ENCODE data around the gene SPAG16. TPM values are rescaled to one million over a fixed set of nuclear protein-coding genes. Genes with fewer than 3 reads are reported as not detected.

The SPAG16 gene
- total and polyA plus RNA-seq, 12 donors, result 8.4 to 28.3 (median 19.1) TPM

DNA sequence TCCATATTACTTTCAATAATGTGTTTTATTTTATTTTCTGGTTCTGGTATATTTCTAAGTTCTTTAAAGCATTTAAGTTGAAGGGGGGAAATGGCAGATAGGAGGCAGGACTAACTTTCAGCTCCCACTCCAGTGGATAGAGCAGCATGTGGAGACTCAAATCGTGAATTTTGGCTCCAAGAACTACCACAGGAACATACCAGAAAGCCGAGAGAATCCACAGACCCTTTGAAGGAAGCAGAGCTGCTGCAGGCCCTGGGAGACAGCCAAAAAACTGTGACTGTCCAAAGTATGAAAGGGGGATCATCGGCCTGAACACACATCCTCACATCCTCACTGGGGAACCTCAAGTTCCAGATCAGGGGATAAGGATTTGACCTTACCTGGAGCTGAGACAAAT lies 919.0 kb downstream of the SPAG16 start:
- Histone ChIP-seq H3K27ac (no peak overlapping the region), H3K4me3 (no peak overlapping the region), H3K27me3 (no peaks in the 10 kb centered on the region), H3K9me3 (peaks cover 0 to 9% (median 0%) of the 10 kb centered on the region in 11 donors), H3K36me3 (no peaks in the 10 kb centered on the region), H3K4me1 (no peaks in the 10 kb centered on the region)
- 33 to 53% methylated on average over 3 of the region's 3 CpGs for WGBS, 2 donors
- intact Hi-C loops (cut with DNase I), result no loop called here
- TF ChIP-seq, protein P1, sequence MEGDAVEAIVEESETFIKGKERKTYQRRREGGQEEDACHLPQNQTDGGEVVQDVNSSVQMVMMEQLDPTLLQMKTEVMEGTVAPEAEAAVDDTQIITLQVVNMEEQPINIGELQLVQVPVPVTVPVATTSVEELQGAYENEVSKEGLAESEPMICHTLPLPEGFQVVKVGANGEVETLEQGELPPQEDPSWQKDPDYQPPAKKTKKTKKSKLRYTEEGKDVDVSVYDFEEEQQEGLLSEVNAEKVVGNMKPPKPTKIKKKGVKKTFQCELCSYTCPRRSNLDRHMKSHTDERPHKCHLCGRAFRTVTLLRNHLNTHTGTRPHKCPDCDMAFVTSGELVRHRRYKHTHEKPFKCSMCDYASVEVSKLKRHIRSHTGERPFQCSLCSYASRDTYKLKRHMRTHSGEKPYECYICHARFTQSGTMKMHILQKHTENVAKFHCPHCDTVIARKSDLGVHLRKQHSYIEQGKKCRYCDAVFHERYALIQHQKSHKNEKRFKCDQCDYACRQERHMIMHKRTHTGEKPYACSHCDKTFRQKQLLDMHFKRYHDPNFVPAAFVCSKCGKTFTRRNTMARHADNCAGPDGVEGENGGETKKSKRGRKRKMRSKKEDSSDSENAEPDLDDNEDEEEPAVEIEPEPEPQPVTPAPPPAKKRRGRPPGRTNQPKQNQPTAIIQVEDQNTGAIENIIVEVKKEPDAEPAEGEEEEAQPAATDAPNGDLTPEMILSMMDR (IDR thresholded peaks at IDR 0.05), result no peak
- ATAC-seq (no peak), DNase-seq (no peak)

- Histone ChIP-seq H3K36me3 (no peaks in the 10 kb centered on the region), H3K4me3 (no peak overlapping the region), H3K4me1 (no peaks in the 10 kb centered on the region), H3K27me3 (no peaks in the 10 kb centered on the region), H3K27ac (no peak overlapping the region), H3K9me3 (peaks cover 0 to 9% (median 0%) of the 10 kb centered on the region in 11 donors)
- TF ChIP-seq, protein P1 (IDR thresholded peaks at IDR 0.05), result no peak
- intact Hi-C loops (cut with DNase I), result no loop called here
- DNase-seq, result no peak
- ATAC-seq, result no peak
- 62 to 68% methylated on average over 5 of the region's 5 CpGs for WGBS, 2 donors
Measured at GRCh38 chr2:214203744-214204289, 919.6 kb downstream of the SPAG16 start.

- Histone ChIP-seq H3K27ac (no peak overlapping the region), H3K4me3 (no peak overlapping the region), H3K27me3 (no peaks in the 10 kb centered on the region), H3K9me3 (no peaks in the 10 kb centered on the region), H3K4me1 (no peaks in the 10 kb centered on the region), H3K36me3 (no peaks in the 10 kb centered on the region)
- ATAC-seq (no peak), DNase-seq (no peak)
- intact Hi-C loops (cut with DNase I), result no loop called here
- 74 to 81% methylated on average over 1 of the region's 1 CpG for WGBS, 2 donors
- TF ChIP-seq, protein P1 (IDR thresholded peaks at IDR 0.05), result no peak
Measured at GRCh38 chr2:214215107-214215506, 930.8 kb downstream of the SPAG16 start.

DNA sequence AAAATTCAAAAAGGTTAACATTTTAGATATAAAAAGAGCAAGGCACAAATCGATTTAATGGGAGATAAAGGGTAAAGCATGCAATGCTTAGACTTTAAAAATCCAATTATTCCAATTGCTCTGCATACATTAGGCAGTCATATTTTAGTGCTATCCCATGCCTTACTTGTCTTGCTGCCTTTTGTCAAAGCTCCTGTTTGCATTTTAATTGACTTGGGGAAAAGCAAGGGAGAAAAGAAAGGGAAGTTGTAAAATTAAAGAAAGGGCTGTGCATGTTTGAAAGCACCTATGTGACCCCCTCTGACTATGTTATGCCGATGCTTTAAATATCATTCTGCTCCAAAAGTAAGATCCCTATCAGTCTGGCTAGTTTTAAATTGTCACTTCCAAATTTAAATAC lies 932.9 kb downstream of the SPAG16 start:
- TF ChIP-seq, protein P1 (IDR thresholded peaks at IDR 0.05), result no peak
- DNase-seq, result no peak
- intact Hi-C loops (cut with DNase I), result no loop called here
- Histone ChIP-seq H3K36me3 (no peaks in the 10 kb centered on the region), H3K4me3 (no peak overlapping the region), H3K27ac (no peak overlapping the region), H3K9me3 (no peaks in the 10 kb centered on the region), H3K27me3 (no peaks in the 10 kb centered on the region), H3K4me1 (no peaks in the 10 kb centered on the region)
- ATAC-seq, result no peak
- 69 to 76% methylated on average over 2 of the region's 2 CpGs for WGBS, 2 donors

Data from heart right ventricle (tissue), 16 donors.